Activated naive CD8-positive, alpha-beta T cell treated with anti-CD3 and anti-CD28 coated beads, Interleukin-2, amount 10 ng/mL, durations not matched to agents 7 days and 5 days (primary cell): Measurements from ENCODE around the gene EDEM3. TPM values are rescaled to one million over a fixed set of nuclear protein-coding genes. Genes with fewer than 3 reads are reported as not detected.

Experiments used
- ATAC-seq: fragments of 150-1000 bp; cut with Tn5 transposase; one replicate; pipeline ENCODE4 v1.10.0; 2021; ENCODE audit warnings: low read depth, moderate library complexity
- POLR2A ChIA-PET: fragments of 350-600 bp; sonication (Branson Sonifier 250); formaldehyde crosslinking; loops from one replicate; lab custom pipeline; 2021; ENCODE audit warnings: antibody characterized with exemption; lab: Charles Lee
- DNase-seq: peaks from one replicate; pipeline ENCODE4 v3.0.0; 2021
- H3K27ac Mint-ChIP-seq: one replicate; pipeline ENCODE4 v1.8.0; 2022; ENCODE audit warnings: mild to moderate bottlenecking, mixed read lengths
- H3K27me3 Mint-ChIP-seq: one replicate; pipeline ENCODE4 v1.8.0; 2022; ENCODE audit warnings: mild to moderate bottlenecking, moderate library complexity, mixed read lengths
- H3K36me3 Mint-ChIP-seq: one replicate; pipeline ENCODE4 v1.8.0; 2021; ENCODE audit warnings: mild to moderate bottlenecking, mixed read lengths
- H3K4me1 Mint-ChIP-seq: one replicate; pipeline ENCODE4 v1.8.0; 2021; ENCODE audit warnings: mixed read lengths
- H3K4me3 Mint-ChIP-seq: one replicate; pipeline ENCODE4 v1.8.0; 2022; ENCODE audit warnings: mild to moderate bottlenecking, moderate library complexity, mixed read lengths
- H3K9me3 Mint-ChIP-seq: one replicate; pipeline ENCODE4 v1.8.0; 2021; ENCODE audit warnings: mixed read lengths
- total RNA-seq, 2 experiments: library from RNA; stranded (reverse); gene quantifications; one replicate each; pipeline ENCODE4 v1.2.3, GENCODE V29; 2021

The EDEM3 gene
- total RNA-seq, 2 experiments from 2014 or later, result 18.8 to 29.9 TPM

- POLR2A ChIA-PET, result no interaction called here
- DNase-seq, result no peak
- no peak overlapping the region for H3K4me3 Mint-ChIP-seq
- H3K36me3 Mint-ChIP-seq, result no peaks in the 10 kb centered on the region
- H3K27me3 Mint-ChIP-seq, result peaks cover 9% of the 10 kb centered on the region
- H3K27ac Mint-ChIP-seq, result no peak overlapping the region
- peaks cover 3% of the 10 kb centered on the region for H3K4me1 Mint-ChIP-seq
- no peaks in the 10 kb centered on the region for H3K9me3 Mint-ChIP-seq
- ATAC-seq, result no peak
These were observed 89.3 kb downstream of the EDEM3 start for GRCh38 chr1:184665360-184665759.

GRCh38 chr1:184664661-184665060 is 90.0 kb downstream of the EDEM3 start:
- ATAC-seq, result no peak
- no peak overlapping the region for H3K4me3 Mint-ChIP-seq
- POLR2A ChIA-PET, result no interaction called here
- peaks cover 9% of the 10 kb centered on the region for H3K27me3 Mint-ChIP-seq
- peaks cover 3% of the 10 kb centered on the region for H3K4me1 Mint-ChIP-seq
- no peaks in the 10 kb centered on the region for H3K36me3 Mint-ChIP-seq
- H3K9me3 Mint-ChIP-seq, result no peaks in the 10 kb centered on the region
- H3K27ac Mint-ChIP-seq, result no peak overlapping the region
- no peak for DNase-seq

GRCh38 chr1:184664042-184664660 is 90.5 kb downstream of the EDEM3 start:
- H3K4me3 Mint-ChIP-seq, result peak overlapping the region; percentile 42
- ATAC-seq, result peak; percentile 72

GRCh38 chr1:184661801-184662200 is 92.9 kb downstream of the EDEM3 start:
- Mint-ChIP-seq H3K9me3 (no peaks in the 10 kb centered on the region), H3K4me3 (no peak overlapping the region), H3K27ac (no peak overlapping the region), H3K36me3 (no peaks in the 10 kb centered on the region), H3K4me1 (peaks cover 3% of the 10 kb centered on the region), H3K27me3 (peaks cover 9% of the 10 kb centered on the region)
- DNase-seq (no peak), ATAC-seq (no peak)
- POLR2A ChIA-PET, result no interaction called here

More at GRCh38 chr1:184664042-184664660, 90.5 kb downstream of the EDEM3 start:
- peaks cover 9% of the 10 kb centered on the region for H3K27me3 Mint-ChIP-seq
- POLR2A ChIA-PET, result no interaction called here
- DNase-seq, result peak; percentile 67
- no peaks in the 10 kb centered on the region for H3K9me3 Mint-ChIP-seq
- no peaks in the 10 kb centered on the region for H3K36me3 Mint-ChIP-seq
- H3K27ac Mint-ChIP-seq, result no peak overlapping the region
- H3K4me1 Mint-ChIP-seq, result peaks cover 3% of the 10 kb centered on the region

GRCh38 chr1:184660462-184661191 is 94.0 kb downstream of the EDEM3 start:
- no peak for DNase-seq
- no peak overlapping the region for H3K4me3 Mint-ChIP-seq
- peaks cover 9% of the 10 kb centered on the region for H3K27me3 Mint-ChIP-seq
- H3K36me3 Mint-ChIP-seq, result no peaks in the 10 kb centered on the region
- H3K27ac Mint-ChIP-seq, result no peak overlapping the region
- H3K9me3 Mint-ChIP-seq, result no peaks in the 10 kb centered on the region
- no peak for ATAC-seq
- POLR2A ChIA-PET, result no interaction called here
- H3K4me1 Mint-ChIP-seq, result peaks cover 3% of the 10 kb centered on the region

GRCh38 chr1:184658055-184658454 is 96.6 kb downstream of the EDEM3 start:
- Mint-ChIP-seq H3K9me3 (no peaks in the 10 kb centered on the region), H3K36me3 (no peaks in the 10 kb centered on the region), H3K4me3 (no peak overlapping the region), H3K4me1 (no peaks in the 10 kb centered on the region), H3K27ac (no peak overlapping the region), H3K27me3 (no peaks in the 10 kb centered on the region)
- ATAC-seq (no peak), DNase-seq (no peak)
- POLR2A ChIA-PET, result no interaction called here

- ATAC-seq (no peak), DNase-seq (no peak)
- peaks cover 6% of the 10 kb centered on the region for H3K9me3 Mint-ChIP-seq
- H3K4me3 Mint-ChIP-seq, result no peak overlapping the region
- POLR2A ChIA-PET, result no interaction called here
- H3K27ac Mint-ChIP-seq, result no peak overlapping the region
- H3K36me3 Mint-ChIP-seq, result no peaks in the 10 kb centered on the region
- H3K4me1 Mint-ChIP-seq, result no peaks in the 10 kb centered on the region
- no peaks in the 10 kb centered on the region for H3K27me3 Mint-ChIP-seq
These were observed 98.4 kb downstream of the EDEM3 start for GRCh38 chr1:184656221-184656620.

- Mint-ChIP-seq H3K36me3 (no peaks in the 10 kb centered on the region), H3K4me3 (no peak overlapping the region), H3K27me3 (no peaks in the 10 kb centered on the region), H3K9me3 (peaks cover 6% of the 10 kb centered on the region), H3K27ac (no peak overlapping the region), H3K4me1 (no peaks in the 10 kb centered on the region)
- DNase-seq, result no peak
- no peak for ATAC-seq
- POLR2A ChIA-PET, result no interaction called here
These were observed 99.5 kb downstream of the EDEM3 start for GRCh38 chr1:184655185-184655584.

GRCh38 chr1:184650177-184650866 is 104.3 kb downstream of the EDEM3 start:
- H3K4me1 Mint-ChIP-seq, result no peaks in the 10 kb centered on the region
- no peaks in the 10 kb centered on the region for H3K36me3 Mint-ChIP-seq
- no peak for ATAC-seq
- H3K4me3 Mint-ChIP-seq, result no peak overlapping the region
- no peak for DNase-seq
- no peak overlapping the region for H3K27ac Mint-ChIP-seq
- POLR2A ChIA-PET, result no interaction called here
- H3K9me3 Mint-ChIP-seq, result peaks cover 6% of the 10 kb centered on the region
- no peaks in the 10 kb centered on the region for H3K27me3 Mint-ChIP-seq

- Mint-ChIP-seq H3K36me3 (no peaks in the 10 kb centered on the region), H3K27me3 (peaks cover 2% of the 10 kb centered on the region), H3K4me3 (no peak overlapping the region), H3K9me3 (peaks cover 6% of the 10 kb centered on the region), H3K27ac (no peak overlapping the region), H3K4me1 (no peaks in the 10 kb centered on the region)
- POLR2A ChIA-PET, result no interaction called here
- DNase-seq (no peak), ATAC-seq (no peak)
These were observed 105.2 kb downstream of the EDEM3 start for GRCh38 chr1:184649451-184649888.

GRCh38 chr1:184648856-184649201 is 105.8 kb downstream of the EDEM3 start:
- Mint-ChIP-seq H3K9me3 (peaks cover 6% of the 10 kb centered on the region), H3K27ac (no peak overlapping the region), H3K4me1 (no peaks in the 10 kb centered on the region), H3K27me3 (peaks cover 2% of the 10 kb centered on the region), H3K4me3 (no peak overlapping the region), H3K36me3 (no peaks in the 10 kb centered on the region)
- POLR2A ChIA-PET, result no interaction called here
- ATAC-seq (no peak), DNase-seq (no peak)

GRCh38 chr1:184648160-184648855 is 106.3 kb downstream of the EDEM3 start:
- no peak overlapping the region for H3K4me3 Mint-ChIP-seq
- ATAC-seq, result no peak
- no peak overlapping the region for H3K27ac Mint-ChIP-seq
- DNase-seq, result no peak
- POLR2A ChIA-PET, result no interaction called here
- H3K36me3 Mint-ChIP-seq, result no peaks in the 10 kb centered on the region
- H3K27me3 Mint-ChIP-seq, result peaks cover 2% of the 10 kb centered on the region
- peaks cover 6% of the 10 kb centered on the region for H3K9me3 Mint-ChIP-seq
- no peaks in the 10 kb centered on the region for H3K4me1 Mint-ChIP-seq

- ATAC-seq (no peak), DNase-seq (no peak)
- peaks cover 2% of the 10 kb centered on the region for H3K27me3 Mint-ChIP-seq
- no peak overlapping the region for H3K4me3 Mint-ChIP-seq
- no peaks in the 10 kb centered on the region for H3K4me1 Mint-ChIP-seq
- no peaks in the 10 kb centered on the region for H3K36me3 Mint-ChIP-seq
- peaks cover 3% of the 10 kb centered on the region for H3K9me3 Mint-ChIP-seq
- H3K27ac Mint-ChIP-seq, result no peak overlapping the region
- POLR2A ChIA-PET, result no interaction called here
These were observed 107.2 kb downstream of the EDEM3 start for GRCh38 chr1:184647471-184647870.
